Activated CD4-positive, alpha-beta T cell treated with anti-CD3 and anti-CD28 coated beads, Interleukin-2, amount 50 U/mL, for 16 hours (primary cell): ENCODE results near the gene MAPK6.
"Not testable (repeated sequence)": the region's sequence is repeated elsewhere in the genome, so short reads cannot be mapped to it uniquely, and the experiment has no call there.

Experiments used
- DNase-seq: peaks from one replicate; pipeline ENCODE4 v3.0.0-alpha.2; 2020

Gene MAPK6

DNA sequence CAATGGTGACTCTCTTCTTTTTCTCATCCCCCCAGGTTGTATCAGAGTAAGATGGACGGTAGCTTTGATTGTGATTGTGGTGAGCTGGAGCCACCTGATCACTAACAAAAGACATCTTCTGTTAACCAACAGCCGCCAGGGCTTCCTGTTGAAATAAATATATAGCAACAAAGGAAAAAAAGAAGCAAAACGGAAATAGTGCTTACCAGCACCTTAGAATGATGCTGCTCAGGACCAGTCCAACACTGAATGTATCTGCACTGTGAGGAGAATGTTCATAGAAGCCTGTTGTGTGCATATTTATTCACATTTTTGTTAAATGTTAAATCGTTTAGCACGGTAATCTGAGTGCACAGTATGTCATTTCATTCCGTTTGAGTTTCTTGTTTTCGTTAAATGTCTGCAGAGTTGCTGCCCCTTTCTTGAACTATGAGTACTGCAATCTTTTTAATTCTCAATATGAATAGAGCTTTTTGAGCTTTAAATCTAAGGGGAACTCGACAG lies 26.8 kb downstream of the MAPK6 start:
- peak; percentile 61 for DNase-seq

DNA sequence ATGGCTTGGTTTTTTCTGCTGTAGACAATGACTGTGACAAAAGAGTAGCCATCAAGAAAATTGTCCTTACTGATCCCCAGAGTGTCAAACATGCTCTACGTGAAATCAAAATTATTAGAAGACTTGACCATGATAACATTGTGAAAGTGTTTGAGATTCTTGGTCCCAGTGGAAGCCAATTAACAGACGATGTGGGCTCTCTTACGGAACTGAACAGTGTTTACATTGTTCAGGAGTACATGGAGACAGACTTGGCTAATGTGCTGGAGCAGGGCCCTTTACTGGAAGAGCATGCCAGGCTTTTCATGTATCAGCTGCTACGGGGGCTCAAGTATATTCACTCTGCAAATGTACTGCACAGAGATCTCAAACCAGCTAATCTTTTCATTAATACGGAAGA lies 27.5 kb downstream of the MAPK6 start:
- not testable (repeated sequence) for DNase-seq

DNA sequence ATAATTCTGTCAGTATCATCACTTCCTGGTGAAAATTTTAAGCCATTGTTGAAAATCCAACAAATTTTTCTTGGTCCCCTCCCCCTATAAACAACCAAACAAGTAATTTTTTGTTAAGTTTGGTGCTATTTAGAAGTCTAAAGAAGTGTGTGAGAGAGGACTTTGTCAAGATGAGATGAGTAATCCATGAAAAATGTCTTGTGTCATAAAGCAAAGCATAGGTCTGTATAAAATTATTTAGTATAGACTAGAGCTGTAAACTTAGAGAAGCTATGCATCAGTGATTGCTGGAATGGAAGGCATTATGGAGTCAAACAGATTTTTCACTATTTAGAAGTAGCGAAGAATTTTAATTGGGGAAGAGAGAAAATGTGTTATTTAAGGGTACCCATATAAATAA lies 31.4 kb downstream of the MAPK6 start:
- no peak for DNase-seq

DNA sequence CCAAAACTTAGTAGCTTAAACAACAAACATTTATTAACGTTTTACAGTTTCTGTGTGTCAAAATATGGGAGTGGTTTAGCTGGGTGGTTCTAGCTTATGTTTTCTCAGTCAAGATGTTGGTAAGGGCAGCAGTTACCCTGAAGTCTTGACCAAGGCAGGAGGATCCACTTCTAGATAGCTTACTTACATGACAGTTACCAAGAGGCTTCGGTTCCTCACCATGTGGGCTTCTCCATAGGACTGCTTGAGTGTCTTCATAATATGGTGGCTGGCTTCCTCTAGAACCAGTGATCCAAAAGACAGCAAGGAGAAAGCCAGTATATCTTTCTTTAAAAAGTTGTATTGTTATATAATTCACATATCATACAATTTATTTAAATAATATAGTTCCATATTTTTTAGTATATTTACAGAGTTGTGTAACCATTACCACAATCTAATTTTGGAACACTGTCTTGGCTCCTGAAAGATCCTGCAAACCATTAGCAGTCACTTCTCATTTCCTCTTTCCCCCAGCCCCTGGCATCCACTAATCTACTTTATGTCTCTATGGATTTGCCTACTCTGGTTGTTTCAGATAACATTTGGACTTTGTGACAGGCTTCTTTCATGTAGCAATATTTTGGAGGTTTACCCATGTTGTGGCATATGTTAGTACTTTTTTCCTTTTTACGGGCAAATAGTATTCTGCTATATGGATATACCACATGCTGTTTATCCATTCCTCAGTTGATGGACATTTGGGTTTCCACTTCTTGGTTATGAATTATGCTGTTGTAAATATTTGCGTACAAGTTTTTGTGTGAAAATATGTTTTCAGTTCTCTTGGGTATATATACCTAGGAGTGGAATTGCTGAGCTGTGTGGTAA lies 33.3 kb downstream of the MAPK6 start:
- DNase-seq: no peak

- no peak for DNase-seq
These were observed 35.4 kb downstream of the MAPK6 start for GRCh38 chr15:52054381-52054780.

GRCh38 chr15:52054858-52055257 lies 35.8 kb downstream of the MAPK6 start:
- DNase-seq: not testable (repeated sequence)

DNA sequence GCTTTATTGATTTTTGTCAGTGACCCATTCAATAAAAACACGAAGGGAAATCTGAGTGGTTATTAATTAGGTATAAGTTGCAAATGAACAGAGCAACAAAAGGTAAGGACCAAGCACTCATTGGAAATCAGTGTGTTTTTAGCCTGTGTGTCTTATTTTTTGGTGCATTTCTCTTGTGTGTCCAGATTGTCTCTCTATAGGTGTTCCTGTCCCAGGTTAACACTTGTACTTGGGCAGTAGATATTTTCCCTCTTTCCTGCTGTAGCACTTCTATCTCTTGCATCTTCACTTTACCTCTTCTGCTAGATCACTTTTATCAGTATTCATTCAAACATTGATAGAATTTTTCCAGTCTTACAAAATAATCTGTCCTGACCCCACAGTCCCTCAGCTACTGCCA lies 37.0 kb downstream of the MAPK6 start:
- no peak for DNase-seq

DNA sequence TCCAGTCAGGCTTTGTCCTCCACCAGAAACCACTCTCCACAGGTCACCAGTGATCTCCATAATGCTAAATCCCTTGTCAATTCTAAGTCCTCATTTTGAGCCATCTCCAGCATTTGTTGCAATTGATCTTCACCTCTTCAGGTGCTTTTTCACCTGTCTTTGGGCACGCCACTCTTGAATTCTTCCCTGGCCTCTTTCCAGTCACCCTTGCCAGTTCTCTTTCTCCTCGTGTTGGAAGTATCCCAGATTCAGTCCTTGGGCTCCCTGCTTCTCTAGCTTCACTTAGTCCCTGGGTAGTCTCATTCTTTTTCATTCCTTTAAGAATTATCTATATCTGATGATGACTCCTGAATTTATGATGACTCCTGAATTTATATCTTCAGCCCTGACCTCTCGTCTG lies 37.5 kb downstream of the MAPK6 start:
- no peak for DNase-seq

GRCh38 chr15:52057996-52058395 lies 39.0 kb downstream of the MAPK6 start:
- no peak for DNase-seq

GRCh38 chr15:52060501-52060900 lies 41.5 kb downstream of the MAPK6 start:
- DNase-seq: no peak

GRCh38 chr15:52066842-52067544 lies 48.0 kb downstream of the MAPK6 start:
- DNase-seq: no peak

GRCh38 chr15:52067545-52067926 lies 48.5 kb downstream of the MAPK6 start:
- DNase-seq: no peak

- no peak for DNase-seq
These were observed 49.1 kb downstream of the MAPK6 start for GRCh38 chr15:52068004-52068615.

DNA sequence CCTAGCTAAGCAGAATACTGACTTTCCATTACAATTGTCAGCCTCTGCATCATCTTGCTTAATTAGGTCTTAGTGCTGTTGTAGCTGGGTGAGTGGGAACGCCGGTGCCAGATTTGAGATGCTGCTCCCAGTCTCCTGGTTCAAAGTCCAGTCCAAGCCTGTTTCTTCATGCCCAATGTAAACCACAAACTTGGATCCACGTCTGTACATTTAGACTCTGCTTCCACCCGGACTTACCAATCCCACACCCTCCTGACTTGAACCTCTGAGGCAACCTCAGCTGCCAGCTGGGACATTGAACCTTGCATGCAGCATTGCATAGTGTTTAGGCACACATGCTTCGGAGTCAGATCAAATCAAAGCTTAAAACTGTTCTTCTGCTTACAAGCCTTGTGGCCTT lies 50.5 kb downstream of the MAPK6 start:
- no peak for DNase-seq

- DNase-seq: no peak
These were observed 52.6 kb downstream of the MAPK6 start for GRCh38 chr15:52071570-52071969.

DNA sequence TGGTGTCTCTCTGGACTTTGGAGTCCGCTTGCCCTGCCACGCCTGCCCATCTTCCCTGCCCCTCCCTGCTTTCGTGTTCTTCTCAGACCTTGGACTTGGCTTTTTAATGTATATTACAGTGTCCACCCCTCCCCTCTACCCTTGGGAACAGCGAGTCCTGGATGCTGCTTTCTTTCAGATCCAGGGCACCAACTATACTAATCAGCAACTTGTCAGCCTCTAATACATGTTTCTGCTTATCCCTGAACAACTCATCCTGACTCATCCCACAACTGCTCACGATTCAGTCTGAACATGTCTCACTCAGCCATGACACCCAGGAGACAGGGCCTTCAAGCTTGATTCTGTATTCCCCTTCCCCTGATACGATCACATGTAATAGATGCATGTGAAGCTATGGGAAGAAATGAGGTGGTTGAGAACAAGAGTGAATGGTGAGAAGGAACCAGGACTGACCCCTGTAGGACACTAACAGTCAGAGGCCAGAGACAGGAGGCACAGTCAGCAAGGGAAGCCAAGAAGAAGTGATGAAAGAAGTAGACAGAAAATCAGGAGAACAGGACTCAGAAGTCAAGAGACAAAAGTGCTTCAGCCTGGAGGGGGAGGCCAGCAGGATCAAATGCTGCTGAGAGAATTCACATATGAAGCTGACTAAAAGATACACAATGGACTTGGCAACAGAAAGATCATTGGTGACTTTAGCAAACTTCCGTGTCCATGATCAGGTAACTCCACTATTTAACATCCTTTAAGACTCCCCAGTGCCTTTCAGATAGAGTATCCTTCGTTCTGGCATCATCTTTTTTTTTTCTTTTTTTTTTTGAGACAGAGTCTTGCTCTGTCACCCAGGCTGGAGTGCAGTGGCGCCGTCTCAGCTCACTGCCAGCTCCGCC lies 58.1 kb downstream of the MAPK6 start:
- peak; percentile 61 for DNase-seq

DNA sequence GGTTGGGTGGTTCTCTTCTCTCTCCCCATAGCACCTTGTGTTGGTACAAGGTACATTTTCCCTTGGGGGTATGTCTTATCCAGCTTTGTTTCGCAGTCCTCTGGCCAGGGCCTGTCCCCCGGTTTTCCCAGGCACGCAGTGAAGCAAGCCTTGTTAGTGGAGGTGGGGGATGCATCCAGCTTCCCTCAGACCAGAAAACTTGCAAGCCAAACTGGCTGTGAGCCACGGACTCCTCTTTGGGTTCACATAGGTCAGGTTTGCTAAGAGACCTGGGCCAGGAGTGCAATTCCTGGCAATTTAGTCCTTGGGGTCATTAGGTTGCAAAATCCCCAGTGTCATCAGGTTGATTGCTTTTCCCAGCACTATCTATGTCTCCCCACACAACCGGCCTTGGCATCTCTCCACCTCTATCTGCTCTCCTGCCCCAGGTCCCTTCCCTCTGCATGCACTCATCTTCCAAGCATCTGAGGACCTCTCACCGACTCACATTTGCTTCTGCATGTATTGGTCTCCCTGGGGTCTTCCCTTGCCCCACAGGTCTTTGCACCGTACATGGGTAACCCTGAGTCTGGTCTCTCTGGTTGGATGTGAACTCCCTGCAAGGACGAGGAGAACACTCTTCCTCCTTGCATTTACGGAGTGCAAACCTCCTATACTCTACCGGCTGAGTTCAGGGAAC lies 59.3 kb downstream of the MAPK6 start:
- DNase-seq: no peak

DNA sequence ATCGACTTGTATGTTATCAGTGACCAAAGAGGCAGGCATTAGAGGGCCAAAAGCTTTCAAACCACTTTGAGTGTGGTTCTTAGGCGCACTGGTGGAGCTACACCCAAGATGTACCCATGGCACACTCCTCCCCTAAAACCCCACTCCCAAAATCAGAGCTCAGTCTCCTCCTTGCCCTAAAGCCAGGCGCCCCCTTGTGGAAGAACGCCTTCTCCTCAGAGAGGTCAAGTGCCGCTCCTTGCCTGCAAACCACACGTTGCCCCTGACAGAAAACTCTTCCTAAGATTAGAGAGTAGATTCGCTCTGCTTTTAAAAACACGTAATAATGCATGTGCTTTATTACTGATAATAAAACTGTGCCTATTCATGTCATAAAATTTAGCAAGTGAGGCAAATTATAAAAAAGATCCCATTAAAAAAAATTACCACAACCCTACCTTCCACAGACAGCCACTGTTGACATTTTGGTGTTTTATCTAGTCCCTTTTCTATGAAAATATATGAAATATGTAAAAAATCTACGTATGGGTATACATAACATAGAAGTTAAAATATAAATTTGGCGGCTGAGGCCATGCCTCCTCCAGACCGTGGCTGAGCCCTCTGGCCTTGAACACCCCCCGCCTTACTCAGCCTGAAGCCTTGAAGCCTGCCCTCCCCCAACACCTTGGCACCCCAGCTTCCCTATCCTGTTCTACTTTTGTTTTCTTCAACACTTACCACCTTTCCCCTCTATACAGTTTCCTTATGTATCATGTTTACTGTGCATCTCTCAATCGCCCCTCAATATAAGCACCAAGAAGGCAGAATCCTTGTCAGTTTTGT lies 60.1 kb downstream of the MAPK6 start:
- DNase-seq: peak; percentile 87

DNA sequence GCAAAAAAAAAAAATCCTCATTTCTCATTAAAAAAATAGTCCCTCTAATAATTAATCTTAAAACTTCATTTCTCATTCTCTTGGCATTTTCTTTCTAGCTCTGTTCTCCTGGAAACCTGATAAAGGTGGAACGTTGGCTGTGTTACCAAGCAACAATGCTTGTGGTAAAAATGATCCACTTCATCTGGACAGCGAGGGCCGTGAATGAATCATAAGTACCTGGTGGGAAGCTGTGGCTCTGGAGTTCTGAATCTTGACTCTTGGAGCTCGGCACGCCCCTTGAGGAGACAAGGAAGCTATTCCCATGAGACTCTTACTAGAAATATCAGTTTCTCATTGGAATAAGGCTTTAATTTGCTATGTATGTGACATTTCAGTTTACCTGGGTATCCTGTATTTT lies 61.0 kb downstream of the MAPK6 start:
- no peak for DNase-seq

GRCh38 chr15:52080706-52081392 lies 61.8 kb downstream of the MAPK6 start:
- no peak for DNase-seq
